ENCODE results near the gene DYRK4. TPM values are rescaled to one million over a fixed set of nuclear protein-coding genes. Genes with fewer than 3 reads are reported as not detected.

Gene DYRK4
- total RNA-seq, 1 donor from 2014 or later: 6.7 TPM

DNA sequence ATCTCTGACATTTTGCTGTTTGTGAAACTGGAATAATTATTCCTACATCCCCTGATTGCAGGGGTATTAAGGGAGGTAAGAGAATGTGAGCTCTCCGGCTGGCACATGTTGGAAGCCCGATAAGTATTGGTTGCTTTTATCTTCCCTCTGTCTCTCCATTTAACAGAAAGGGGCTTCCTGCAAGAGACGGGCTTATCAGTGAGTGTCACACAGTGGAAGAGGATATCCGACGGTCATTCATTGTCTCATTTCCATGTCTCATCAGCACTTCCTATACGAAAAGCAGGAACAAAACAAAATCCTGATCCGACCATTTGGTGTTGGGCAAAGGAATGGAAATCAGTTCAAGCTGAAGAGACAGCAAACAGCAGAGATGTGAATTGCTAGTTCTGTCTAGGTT lies 10.7 kb downstream of the DYRK4 start:
- no peaks in the 10 kb centered on the region for H3K27me3 Mint-ChIP-seq (ENCODE audit: unreplicated experiment)

DNA sequence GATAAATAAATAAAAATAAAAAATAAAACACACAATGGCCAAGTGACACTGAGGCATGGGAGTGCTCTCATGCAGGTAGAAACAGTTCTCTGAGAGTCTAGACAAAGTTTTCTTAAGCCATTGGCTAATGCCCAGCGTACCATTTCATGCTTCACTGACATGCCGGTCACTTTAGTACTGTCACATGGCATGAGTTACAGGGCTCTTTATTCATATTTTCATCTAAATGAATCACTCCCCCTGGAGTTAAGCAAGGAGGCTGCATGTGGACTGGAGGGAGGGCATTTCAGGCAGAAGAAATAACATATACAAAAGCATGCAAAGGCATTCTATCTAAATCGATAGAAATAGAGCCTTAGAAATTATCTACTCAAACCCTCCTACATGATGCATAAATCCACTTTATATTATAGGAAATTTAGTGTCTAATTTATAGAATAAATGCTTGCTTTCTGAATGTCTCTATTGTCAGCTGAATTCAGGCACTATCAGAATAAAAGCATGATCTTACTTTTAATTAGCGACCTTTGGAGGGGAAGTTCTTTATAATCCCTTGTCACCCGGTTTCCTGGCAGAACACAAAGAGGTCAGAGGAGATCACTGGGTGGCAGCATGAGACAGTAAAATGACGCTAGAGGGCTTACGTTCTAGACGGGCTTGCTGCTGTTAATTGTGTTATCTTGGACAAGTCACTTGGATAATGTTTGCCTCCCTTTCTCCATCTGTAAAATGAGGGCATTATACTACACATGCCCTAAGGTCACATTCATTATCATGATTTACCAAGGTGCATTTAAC lies 17.5 kb downstream of the DYRK4 start:
- Mint-ChIP-seq H3K36me3 (ENCODE audit: unreplicated experiment) (no peaks in the 10 kb centered on the region), H3K4me1 (ENCODE audit: low read depth, unreplicated experiment) (peaks cover 5% of the 10 kb centered on the region), H3K27me3 (ENCODE audit: unreplicated experiment) (no peaks in the 10 kb centered on the region), H3K9me3 (ENCODE audit: unreplicated experiment) (peaks cover 1% of the 10 kb centered on the region), H3K27ac (ENCODE audit: unreplicated experiment) (no peak overlapping the region), H3K4me3 (ENCODE audit: unreplicated experiment) (no peak overlapping the region)
- TF ChIP-seq, protein P1, sequence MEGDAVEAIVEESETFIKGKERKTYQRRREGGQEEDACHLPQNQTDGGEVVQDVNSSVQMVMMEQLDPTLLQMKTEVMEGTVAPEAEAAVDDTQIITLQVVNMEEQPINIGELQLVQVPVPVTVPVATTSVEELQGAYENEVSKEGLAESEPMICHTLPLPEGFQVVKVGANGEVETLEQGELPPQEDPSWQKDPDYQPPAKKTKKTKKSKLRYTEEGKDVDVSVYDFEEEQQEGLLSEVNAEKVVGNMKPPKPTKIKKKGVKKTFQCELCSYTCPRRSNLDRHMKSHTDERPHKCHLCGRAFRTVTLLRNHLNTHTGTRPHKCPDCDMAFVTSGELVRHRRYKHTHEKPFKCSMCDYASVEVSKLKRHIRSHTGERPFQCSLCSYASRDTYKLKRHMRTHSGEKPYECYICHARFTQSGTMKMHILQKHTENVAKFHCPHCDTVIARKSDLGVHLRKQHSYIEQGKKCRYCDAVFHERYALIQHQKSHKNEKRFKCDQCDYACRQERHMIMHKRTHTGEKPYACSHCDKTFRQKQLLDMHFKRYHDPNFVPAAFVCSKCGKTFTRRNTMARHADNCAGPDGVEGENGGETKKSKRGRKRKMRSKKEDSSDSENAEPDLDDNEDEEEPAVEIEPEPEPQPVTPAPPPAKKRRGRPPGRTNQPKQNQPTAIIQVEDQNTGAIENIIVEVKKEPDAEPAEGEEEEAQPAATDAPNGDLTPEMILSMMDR (IDR thresholded peaks at IDR 0.05; ENCODE audit: partially characterized antibody, unreplicated experiment): peak; percentile 19
- no peak for DNase-seq

More for the DNA sequence above, 10.7 kb downstream of the DYRK4 start:
- Mint-ChIP-seq H3K4me1 (ENCODE audit: low read depth, unreplicated experiment) (no peaks in the 10 kb centered on the region), H3K9me3 (ENCODE audit: unreplicated experiment) (no peaks in the 10 kb centered on the region), H3K4me3 (ENCODE audit: unreplicated experiment) (no peak overlapping the region), H3K27ac (ENCODE audit: unreplicated experiment) (no peak overlapping the region), H3K36me3 (ENCODE audit: unreplicated experiment) (no peaks in the 10 kb centered on the region)
- DNase-seq: no peak
- TF ChIP-seq, protein P1 (IDR thresholded peaks at IDR 0.05; ENCODE audit: partially characterized antibody, unreplicated experiment): no peak

- TF ChIP-seq, protein P1 (IDR thresholded peaks at IDR 0.05; ENCODE audit: partially characterized antibody, unreplicated experiment): no peak
- H3K9me3 Mint-ChIP-seq (ENCODE audit: unreplicated experiment): peaks cover 1% of the 10 kb centered on the region
- H3K4me3 Mint-ChIP-seq (ENCODE audit: unreplicated experiment): no peak overlapping the region
- H3K27ac Mint-ChIP-seq (ENCODE audit: unreplicated experiment): no peak overlapping the region
- no peaks in the 10 kb centered on the region for H3K27me3 Mint-ChIP-seq (ENCODE audit: unreplicated experiment)
- H3K36me3 Mint-ChIP-seq (ENCODE audit: unreplicated experiment): no peaks in the 10 kb centered on the region
- peak; percentile 28 for DNase-seq
- peaks cover 5% of the 10 kb centered on the region for H3K4me1 Mint-ChIP-seq (ENCODE audit: low read depth, unreplicated experiment)
These were observed 18.3 kb downstream of the DYRK4 start for GRCh38 chr12:4580281-4580688.

DNA sequence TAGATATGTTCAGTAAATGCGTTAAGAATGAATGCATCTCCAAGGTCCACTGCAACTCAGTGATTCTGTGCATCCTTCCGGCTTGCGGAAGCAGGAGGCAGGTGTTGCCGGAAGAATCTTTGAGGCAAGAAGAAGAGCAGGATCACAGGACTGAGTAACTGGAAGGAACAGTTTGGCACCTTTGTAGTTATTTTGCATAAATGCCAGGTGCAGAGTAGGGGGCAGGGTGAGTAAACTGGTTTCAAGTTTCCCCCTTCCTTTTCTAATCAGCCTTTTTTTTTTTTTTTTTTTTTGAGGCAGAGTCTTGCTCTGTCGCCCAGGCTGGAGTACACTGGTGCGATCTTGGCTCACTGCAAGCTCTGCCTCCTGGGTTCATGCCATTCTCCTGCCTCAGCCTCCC lies 22.3 kb downstream of the DYRK4 start:
- no peak for DNase-seq
- Mint-ChIP-seq H3K4me3 (ENCODE audit: unreplicated experiment) (no peak overlapping the region), H3K36me3 (ENCODE audit: unreplicated experiment) (no peaks in the 10 kb centered on the region), H3K9me3 (ENCODE audit: unreplicated experiment) (peaks cover 1% of the 10 kb centered on the region), H3K4me1 (ENCODE audit: low read depth, unreplicated experiment) (peaks cover 5% of the 10 kb centered on the region), H3K27ac (ENCODE audit: unreplicated experiment) (no peak overlapping the region), H3K27me3 (ENCODE audit: unreplicated experiment) (peaks cover 2% of the 10 kb centered on the region)
- TF ChIP-seq, protein P1 (IDR thresholded peaks at IDR 0.05; ENCODE audit: partially characterized antibody, unreplicated experiment): no peak

GRCh38 chr12:4584896-4585295 lies 22.9 kb downstream of the DYRK4 start:
- Mint-ChIP-seq H3K9me3 (ENCODE audit: unreplicated experiment) (peaks cover 1% of the 10 kb centered on the region), H3K4me3 (ENCODE audit: unreplicated experiment) (no peak overlapping the region), H3K27ac (ENCODE audit: unreplicated experiment) (no peak overlapping the region), H3K36me3 (ENCODE audit: unreplicated experiment) (no peaks in the 10 kb centered on the region), H3K27me3 (ENCODE audit: unreplicated experiment) (peaks cover 2% of the 10 kb centered on the region), H3K4me1 (ENCODE audit: low read depth, unreplicated experiment) (peaks cover 5% of the 10 kb centered on the region)
- TF ChIP-seq, protein P1 (IDR thresholded peaks at IDR 0.05; ENCODE audit: partially characterized antibody, unreplicated experiment): no peak
- DNase-seq: no peak

Measured in glutamatergic neuron (in vitro differentiated cells).